ENCODE data around the gene SUFU.

Gene SUFU

DNA sequence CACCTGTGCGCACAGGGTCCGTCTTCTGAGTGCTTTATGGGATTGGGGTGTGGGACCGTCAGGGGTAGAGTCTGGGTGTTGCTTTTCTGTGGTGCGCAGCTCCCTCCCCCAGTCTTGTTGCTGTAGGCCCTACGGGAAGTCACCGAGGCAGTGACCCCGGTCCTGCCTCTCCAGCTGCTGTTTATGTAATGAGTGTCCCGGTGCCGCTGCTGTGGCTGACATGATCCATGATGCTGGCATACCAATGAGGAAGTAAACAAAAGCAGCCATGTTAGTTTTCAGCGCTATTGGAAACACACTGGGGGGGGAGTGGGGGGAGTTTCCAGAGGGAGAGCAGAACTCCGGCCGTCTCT, 141.6 kb downstream of the SUFU start:
- H3K4me3 Mint-ChIP-seq = peak overlapping the region; percentile 94 to 96
- peaks cover 46% of the 10 kb centered on the region for H3K36me3 Mint-ChIP-seq (ENCODE audit: insufficient read depth)
- H3K27ac Mint-ChIP-seq = peak overlapping the region; percentile 93 to 96
- ATAC-seq (replicated peaks) (no peak), DNase-seq (peak in 2 of 3 experiments; percentile 17 to 26)
- H3K27me3 Mint-ChIP-seq = no peaks in the 10 kb centered on the region
- H3K4me1 Mint-ChIP-seq (ENCODE audit: low read depth in 2 of 2) = peaks cover 50 to 55% of the 10 kb centered on the region in 2 donors
- H3K9me3 Mint-ChIP-seq = no peaks in the 10 kb centered on the region

DNA sequence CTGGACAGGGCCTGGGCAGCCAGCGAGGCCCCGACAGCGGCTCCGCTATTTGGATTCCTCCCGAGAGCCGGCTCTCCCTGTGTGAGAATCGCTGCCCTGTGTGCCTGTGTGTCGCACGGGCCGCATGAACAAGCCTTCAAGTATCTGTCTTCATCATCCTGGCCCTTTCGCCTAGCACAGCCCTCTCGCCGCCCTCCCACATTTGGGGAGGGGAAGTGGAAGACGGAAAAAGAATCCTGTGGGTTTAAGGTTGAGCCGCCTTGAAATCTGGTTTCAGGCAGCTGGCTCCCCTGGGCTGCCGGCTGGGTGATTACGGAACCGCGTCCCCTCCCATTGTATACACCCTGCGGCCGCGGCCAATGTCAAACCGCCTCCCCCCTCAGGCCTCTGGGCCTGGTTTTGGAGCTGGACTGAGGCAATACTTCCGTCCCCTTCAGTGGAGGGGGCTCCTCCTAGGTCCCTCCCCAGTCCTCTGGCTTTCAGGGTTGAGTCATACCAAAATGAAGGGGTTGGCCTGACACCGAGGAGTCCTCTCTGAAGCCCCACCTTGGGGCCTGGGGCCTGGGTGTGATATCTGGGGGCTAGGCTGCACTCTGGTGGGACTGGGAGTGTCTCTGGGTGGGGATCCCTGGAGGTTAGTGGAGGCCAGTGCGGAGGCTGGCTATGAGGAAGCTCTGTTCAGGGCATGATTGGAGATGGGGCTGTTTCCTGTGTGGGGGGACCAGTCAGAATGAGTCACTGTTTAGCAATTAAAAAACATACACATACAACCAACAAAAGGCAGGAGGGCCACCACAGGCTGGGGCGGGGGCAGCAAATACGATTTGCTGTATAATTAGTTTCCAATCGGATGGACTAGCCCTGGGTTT, 142.2 kb downstream of the SUFU start:
- Mint-ChIP-seq H3K36me3 (ENCODE audit: insufficient read depth) (peaks cover 46% of the 10 kb centered on the region), H3K9me3 (no peaks in the 10 kb centered on the region), H3K4me1 (ENCODE audit: low read depth in 2 of 2) (peaks cover 55 to 61% of the 10 kb centered on the region in 2 donors), H3K27me3 (no peaks in the 10 kb centered on the region), H3K4me3 (peak overlapping the region; percentile 94 to 96), H3K27ac (peak overlapping the region; percentile 93 to 96)
- ATAC-seq (replicated peaks) (peak; percentile 49), DNase-seq (peak; percentile 65 to 70 (median 65))

DNA sequence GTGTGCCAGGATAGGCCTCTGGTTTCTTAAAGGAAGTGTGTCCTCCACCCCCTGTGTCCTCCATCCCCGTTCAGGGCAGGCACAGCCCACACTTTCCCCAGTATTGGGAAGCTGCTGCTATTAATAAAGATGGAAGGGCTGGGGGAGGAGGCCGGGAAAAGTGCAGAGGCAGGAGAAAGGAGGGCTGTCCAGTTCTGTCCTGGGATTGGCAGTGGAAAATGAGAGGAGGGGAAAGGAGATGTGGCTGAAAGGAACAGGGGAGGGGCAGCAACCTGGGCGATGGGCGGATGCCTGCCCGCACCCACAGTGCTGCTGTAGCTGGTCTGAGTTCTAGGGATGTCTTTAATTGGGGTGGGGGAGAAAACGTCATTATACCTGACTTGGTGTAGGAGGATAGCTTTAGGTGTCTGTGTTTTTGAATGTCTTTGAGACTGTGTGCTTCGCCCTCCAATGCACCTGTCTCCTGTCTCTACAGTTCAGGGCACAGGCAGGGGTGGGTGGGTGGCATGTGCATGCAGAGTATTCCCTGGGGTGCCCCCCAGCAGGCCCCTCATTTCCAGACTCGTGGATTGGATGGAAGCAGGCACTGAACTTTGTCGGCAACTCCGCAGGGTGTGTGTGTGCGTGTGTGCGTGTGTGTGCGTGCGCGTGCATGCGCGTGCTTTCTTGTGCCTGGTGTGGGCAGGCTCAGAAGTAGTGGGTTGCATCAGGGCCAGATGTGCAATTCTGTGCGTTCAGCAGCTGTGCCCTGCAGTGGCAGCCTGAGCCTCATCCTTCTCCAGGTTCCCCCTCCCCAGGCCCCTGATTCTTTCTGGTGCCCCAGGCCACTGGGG, 143.1 kb downstream of the SUFU start:
- Mint-ChIP-seq H3K9me3 (no peaks in the 10 kb centered on the region), H3K4me3 (peak overlapping the region; percentile 94 to 96), H3K27ac (peak overlapping the region; percentile 93 to 96), H3K36me3 (ENCODE audit: insufficient read depth) (peaks cover 48% of the 10 kb centered on the region), H3K4me1 (ENCODE audit: low read depth in 2 of 2) (peaks cover 58 to 64% of the 10 kb centered on the region in 2 donors), H3K27me3 (no peaks in the 10 kb centered on the region)
- no peak for ATAC-seq (replicated peaks)
- peak; percentile 32 to 41 (median 39) for DNase-seq

DNA sequence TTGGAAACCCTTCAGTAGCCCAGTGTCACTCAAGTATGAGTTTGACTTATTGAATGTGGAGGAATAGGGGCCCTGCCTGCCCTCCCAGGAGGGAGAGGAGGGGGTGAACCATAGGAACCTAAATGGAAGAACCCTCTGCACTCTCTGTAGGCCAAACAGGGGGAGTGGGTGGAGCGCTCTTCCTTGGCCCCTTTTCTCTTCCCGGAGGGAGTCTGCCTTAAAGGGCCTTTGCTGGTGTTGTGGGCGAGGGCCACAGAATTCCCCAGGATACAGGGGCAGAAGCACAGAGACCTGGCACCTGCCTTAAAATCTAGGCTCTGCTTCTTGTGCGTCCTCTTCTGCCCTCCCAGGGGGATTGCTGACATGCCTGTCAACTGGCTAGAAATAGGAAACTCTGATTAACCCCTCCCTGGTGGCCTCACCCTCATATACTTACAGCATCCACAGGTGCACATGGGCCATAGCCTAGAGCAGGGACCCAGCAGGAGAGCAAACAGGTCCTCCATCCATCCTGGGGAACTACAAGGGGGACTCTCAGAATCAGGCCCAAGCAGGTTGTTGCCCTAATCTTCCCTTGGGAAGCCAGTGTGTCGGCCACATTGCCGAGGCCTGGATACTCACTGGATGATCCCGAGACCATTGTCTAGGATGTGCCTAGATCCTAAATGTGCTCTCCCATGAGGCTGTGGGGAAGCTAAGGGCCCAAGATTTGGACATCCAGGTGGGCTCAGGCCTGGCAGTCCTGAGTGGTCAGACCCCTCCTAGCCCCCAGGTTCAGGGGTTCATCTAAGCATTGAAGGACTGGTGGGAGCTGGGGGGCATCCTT, 143.9 kb downstream of the SUFU start:
- DNase-seq (no peak), ATAC-seq (replicated peaks) (no peak)
- H3K4me1 Mint-ChIP-seq (ENCODE audit: low read depth in 2 of 2) = peaks cover 65 to 71% of the 10 kb centered on the region in 2 donors
- peak overlapping the region; percentile 93 to 96 for H3K27ac Mint-ChIP-seq
- no peaks in the 10 kb centered on the region for H3K27me3 Mint-ChIP-seq
- peaks cover 45% of the 10 kb centered on the region for H3K36me3 Mint-ChIP-seq (ENCODE audit: insufficient read depth)
- H3K9me3 Mint-ChIP-seq = no peaks in the 10 kb centered on the region
- peak overlapping the region; percentile 94 to 96 for H3K4me3 Mint-ChIP-seq

DNA sequence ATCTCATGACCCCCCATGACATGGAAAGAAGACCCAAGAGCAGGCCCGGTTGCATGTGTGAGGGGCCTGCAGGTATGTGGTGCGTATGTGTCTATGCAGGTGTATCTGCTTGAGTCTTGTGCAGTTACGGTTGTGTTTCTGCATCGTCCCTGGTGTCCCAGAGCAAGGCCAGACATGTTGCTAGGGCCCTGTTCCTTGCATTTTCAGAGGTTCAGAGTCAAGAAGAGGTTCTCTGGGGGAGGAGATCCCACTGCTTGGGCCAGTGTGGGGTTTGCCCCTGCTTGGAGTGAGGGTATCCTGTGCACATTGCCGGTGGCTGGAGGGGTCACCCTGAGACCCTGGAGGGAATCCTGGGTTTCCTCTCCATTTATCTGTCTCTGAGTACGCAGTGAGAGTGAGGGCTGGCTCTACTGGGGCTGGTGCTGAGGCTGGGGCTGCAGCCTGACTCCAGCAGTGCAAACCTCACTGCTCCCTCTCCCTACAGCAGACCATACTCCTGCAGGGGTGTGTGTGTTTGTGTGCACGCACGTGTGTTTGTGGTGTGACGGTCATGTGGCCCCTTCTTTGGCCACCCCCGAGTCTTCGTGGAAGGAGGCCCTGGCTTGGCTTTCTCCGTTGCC, 144.6 kb downstream of the SUFU start:
- H3K27me3 Mint-ChIP-seq = no peaks in the 10 kb centered on the region
- ATAC-seq (replicated peaks) = no peak
- H3K9me3 Mint-ChIP-seq = no peaks in the 10 kb centered on the region
- H3K4me1 Mint-ChIP-seq (ENCODE audit: low read depth in 2 of 2) = peaks cover 73 to 78% of the 10 kb centered on the region in 2 donors
- peak overlapping the region; percentile 94 to 96 for H3K4me3 Mint-ChIP-seq
- H3K36me3 Mint-ChIP-seq (ENCODE audit: insufficient read depth) = peaks cover 44% of the 10 kb centered on the region
- H3K27ac Mint-ChIP-seq = peak overlapping the region; percentile 93 to 96
- no peak for DNase-seq

DNA sequence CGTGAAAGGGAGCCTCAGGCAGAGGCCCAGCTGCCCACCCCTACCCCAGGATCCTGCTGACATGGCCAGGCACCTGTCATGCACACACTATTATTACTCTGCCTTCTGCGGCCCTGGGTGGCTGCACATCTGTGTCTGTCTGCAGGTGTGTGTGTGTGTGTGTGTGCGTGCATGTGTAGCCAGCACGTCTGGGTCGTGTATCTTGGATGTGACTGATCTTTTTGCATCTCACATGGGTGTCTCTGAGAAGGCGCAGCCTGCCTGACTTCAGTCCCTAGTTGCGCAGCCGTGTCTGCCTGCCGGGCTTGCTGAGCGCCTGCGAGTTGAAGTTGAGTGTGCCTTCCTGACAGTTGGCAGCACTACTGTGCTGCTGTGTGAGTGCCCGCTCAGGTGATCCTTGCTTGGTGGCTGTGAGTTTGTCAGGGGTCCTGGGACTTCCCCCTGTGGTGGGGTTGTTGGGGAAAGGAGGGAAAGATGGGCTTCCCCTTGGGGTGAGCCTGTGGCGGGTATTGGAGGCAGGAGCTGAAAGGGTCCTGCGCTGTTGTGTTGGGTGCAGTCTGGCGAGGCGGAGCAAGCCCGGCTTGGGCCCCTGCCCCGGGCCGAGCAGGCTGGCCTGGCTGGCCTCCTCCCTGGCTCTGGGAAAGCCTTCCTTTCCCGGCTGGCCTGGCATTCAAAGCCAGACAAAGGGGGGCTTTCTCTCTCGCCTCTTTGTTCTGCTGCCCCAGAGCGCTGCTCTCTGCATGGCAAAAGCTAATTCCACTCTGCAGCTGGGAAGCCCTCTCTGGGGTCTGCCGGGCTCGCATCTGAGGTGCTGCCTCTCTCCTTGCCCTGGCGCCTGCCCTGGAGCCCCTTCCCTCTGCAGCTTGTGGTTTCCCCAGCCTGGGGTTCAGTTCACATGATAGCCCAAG, 145.4 kb downstream of the SUFU start:
- Mint-ChIP-seq H3K4me1 (ENCODE audit: low read depth in 2 of 2) (peaks cover 78 to 85% of the 10 kb centered on the region in 2 donors), H3K9me3 (no peaks in the 10 kb centered on the region), H3K27me3 (no peaks in the 10 kb centered on the region), H3K36me3 (ENCODE audit: insufficient read depth) (peaks cover 50% of the 10 kb centered on the region), H3K4me3 (peak overlapping the region; percentile 94 to 96), H3K27ac (peak overlapping the region; percentile 93 to 96)
- DNase-seq = peak in 2 of 3 experiments; percentile 17 to 24
- peak; percentile 3 for ATAC-seq (replicated peaks)

DNA sequence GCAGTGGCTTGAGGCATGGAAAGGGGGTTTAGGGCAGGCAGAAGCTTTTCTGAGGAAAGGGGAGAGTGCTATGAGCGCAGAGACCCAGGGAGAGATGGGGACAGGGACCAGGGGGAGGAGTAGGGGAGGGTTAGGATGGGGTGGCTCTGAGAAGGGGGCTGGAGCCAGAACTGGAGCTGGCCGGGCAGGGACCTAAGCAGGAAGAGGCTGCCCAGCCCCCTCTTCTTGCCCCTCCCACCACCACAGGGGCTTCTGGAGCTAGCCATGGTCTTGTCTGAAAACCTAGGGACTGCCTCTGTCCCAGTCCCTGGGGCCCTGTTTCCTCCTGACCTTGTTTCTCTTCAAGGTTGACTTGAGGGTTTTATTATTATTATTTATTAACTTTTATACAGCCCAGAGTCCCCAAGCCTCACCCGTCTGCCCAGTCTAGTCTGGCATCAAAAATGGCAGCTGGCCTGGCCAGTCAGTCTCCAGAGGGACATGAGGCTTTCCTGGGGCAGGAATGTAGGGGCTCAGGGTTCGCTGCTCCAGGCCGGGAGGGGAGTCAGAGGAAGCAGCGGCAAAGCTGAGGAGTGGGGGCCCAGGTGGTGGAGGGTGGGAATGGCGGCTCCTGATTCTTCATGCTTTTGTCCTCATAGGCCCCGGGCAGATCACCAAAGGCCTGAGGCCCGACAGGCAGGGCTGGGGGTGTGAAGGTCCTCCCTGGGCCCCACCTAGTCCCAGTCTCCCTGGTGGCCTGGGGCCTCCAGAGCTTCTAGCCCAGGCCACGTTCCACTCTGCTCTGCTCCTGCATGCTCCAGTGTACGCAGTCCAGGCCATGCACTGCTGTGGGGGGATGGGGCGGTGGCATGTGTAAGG, 146.3 kb downstream of the SUFU start:
- Mint-ChIP-seq H3K4me3 (peak overlapping the region; percentile 94 to 96), H3K27me3 (no peaks in the 10 kb centered on the region), H3K9me3 (no peaks in the 10 kb centered on the region), H3K36me3 (ENCODE audit: insufficient read depth) (peaks cover 56% of the 10 kb centered on the region), H3K27ac (peak overlapping the region; percentile 93 to 96), H3K4me1 (ENCODE audit: low read depth in 2 of 2) (peaks cover 81 to 88% of the 10 kb centered on the region in 2 donors)
- DNase-seq (no peak), ATAC-seq (replicated peaks) (no peak)

DNA sequence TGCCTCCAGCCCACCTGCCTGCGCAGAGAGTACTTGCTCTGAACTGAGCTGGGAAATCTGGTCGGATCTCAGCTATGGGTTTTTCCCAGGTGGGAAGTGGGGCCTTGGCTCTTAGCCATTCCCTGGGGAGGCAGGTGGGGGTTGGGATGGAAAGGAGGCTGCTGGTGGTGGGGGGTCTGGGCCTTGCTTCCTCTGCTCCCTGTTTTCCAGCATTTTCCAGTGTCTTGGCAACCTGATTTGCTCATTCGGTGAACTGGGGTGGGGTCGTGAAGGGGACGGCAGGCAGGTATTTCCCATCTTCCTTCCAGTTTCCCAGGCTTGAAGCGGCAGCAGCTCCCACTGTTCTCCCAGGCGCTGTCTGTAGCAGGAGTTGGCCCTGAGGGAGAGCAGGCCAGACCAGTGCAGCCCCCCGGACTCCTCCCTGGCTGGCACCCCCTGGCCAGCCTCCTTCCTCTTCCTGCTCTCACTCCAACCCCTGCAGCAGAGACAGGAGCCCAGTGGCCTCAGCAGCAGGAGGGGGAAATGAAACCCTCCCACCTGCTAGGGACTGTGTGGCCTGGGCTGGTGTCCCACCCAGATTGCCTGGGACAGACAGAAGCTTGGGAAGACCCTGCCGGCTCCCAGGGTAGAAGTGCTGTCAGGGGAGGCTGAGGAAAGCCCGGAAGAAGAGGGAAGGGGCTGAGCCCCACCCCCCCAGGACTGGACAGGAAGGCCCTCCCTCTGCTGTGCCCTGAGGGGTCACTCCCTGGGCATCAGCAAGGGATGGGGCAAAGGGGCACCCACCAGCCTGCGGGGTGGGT, 147.1 kb downstream of the SUFU start:
- Mint-ChIP-seq H3K27ac (peak overlapping the region; percentile 93 to 96), H3K4me3 (peak overlapping the region; percentile 94 to 96), H3K4me1 (ENCODE audit: low read depth in 2 of 2) (peaks cover 80 to 84% of the 10 kb centered on the region in 2 donors), H3K27me3 (no peaks in the 10 kb centered on the region), H3K9me3 (no peaks in the 10 kb centered on the region), H3K36me3 (ENCODE audit: insufficient read depth) (peaks cover 56% of the 10 kb centered on the region)
- DNase-seq (no peak), ATAC-seq (replicated peaks) (no peak)

DNA sequence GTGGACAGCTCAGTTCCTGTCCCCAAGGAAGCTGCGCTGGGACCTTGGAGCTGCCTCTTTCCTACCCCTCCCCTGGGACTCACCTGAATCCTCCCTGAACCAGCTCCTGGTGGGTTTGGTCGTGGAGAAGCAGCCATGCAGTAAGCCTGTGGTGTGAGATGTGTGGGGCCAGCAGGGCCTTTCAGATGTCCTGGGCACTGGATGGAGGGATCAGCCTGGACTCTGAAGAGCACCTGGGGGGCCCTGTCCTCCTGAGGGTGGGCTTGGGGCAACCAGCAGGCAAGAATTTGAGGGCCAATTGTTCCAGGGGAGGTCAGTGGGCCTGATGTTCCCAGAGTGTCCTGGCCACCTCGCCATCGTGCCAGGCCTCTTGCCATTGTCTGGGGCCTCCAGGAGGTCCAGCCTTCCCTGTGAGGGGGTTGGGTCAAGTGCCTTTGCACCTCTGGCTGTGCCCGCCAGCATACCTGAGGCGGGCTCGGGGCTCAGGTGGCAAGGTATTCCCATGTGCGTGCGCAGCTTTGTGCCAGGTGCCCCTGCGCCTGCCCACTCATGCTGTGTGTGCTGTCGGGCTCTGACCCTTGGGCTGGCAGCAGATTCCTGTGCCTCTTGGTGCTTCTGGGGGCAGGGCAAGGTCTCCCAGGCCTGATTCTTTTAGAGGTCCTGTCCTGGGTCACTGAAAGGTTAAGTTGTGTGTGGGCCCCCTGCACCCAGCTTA, 147.8 kb downstream of the SUFU start:
- H3K4me3 Mint-ChIP-seq = peak overlapping the region; percentile 94 to 96
- peaks cover 56% of the 10 kb centered on the region for H3K36me3 Mint-ChIP-seq (ENCODE audit: insufficient read depth)

DNA sequence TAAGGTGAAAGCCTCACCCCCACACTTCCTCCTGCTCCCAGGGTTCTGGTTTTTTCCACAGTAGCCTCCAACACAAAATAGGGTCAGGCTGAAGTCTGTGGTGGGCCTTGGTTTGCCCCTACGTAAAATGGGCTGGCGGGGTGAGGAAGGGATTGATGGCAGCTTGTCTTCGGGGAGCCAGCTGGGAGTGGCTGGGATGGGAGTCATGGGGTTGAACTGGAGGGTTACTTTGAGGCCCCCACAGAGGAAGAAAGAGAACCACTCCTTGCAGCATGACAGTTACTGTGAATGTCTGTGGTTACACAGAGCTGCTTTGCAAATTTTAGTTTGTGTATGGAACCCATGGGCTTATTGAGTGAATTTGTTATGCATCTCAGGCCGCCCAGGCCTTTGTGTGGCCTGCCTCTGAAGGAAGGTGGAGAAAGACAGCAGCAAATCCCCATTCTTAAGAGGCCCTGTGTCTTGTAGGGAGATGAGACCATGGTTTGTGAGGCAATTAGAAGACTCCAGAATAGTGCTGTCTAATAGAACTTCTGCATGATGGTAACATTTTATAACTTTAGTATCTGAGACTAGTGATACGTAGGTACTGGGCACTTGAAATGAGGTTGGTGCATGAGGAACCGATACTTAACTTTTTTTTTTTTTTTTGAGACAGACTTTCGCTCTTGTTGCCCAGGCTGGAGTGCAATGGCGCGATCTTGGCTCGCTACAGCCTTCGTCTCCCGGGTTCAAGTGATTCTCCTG, 148.6 kb downstream of the SUFU start:
- Mint-ChIP-seq H3K9me3 (no peaks in the 10 kb centered on the region), H3K4me1 (ENCODE audit: low read depth in 2 of 2) (peaks cover 68 to 70% of the 10 kb centered on the region in 2 donors)
- DNase-seq = no peak

More for the DNA sequence above, 147.8 kb downstream of the SUFU start:
- Mint-ChIP-seq H3K27me3 (no peaks in the 10 kb centered on the region), H3K9me3 (no peaks in the 10 kb centered on the region), H3K27ac (peak overlapping the region; percentile 93 to 96), H3K4me1 (ENCODE audit: low read depth in 2 of 2) (peaks cover 72 to 76% of the 10 kb centered on the region in 2 donors)
- no peak for DNase-seq
- no peak for ATAC-seq (replicated peaks)

More for the DNA sequence above, 148.6 kb downstream of the SUFU start:
- peak; percentile 38 for ATAC-seq (replicated peaks)
- Mint-ChIP-seq H3K27ac (peak overlapping the region; percentile 93 to 96), H3K4me3 (peak overlapping the region; percentile 94 to 96), H3K36me3 (ENCODE audit: insufficient read depth) (peaks cover 54% of the 10 kb centered on the region), H3K27me3 (no peaks in the 10 kb centered on the region)

All from effector memory CD8-positive, alpha-beta T cell (primary cell).